HCT116 (cell line): Measurements from ENCODE around the gene HMCES. TPM values are rescaled to one million over a fixed set of nuclear protein-coding genes. Genes with fewer than 3 reads are reported as not detected.

Experiments used
- ATAC-seq: fragments of 200-7000 bp; cut with Tn5 transposase; 2 replicates; pipeline ENCODE4 v1.9.1; 2020; ENCODE audit warnings: mild to moderate bottlenecking, moderate library complexity
- BruUV-seq: library from RNA; stranded (reverse); fragments of 400-500 nt; replicated peaks from 2 replicates; lab custom pipeline; 2021; lab: Mats Ljungman, UMichigan
- CTCF ChIA-PET: fragments of 300-600 bp; sonication (Branson Sonifier 250); formaldehyde crosslinking; loops from one replicate; lab custom pipeline; 2021; ENCODE audit warnings: antibody characterized with exemption; lab: Charles Lee
- POLR2A ChIA-PET: fragments of 300-600, 350-600 bp; sonication (Branson Sonifier 250); formaldehyde crosslinking; loops from one replicate; lab custom pipeline; 2021; ENCODE audit warnings: antibody characterized with exemption; lab: Charles Lee
- RAD21 ChIA-PET, 2 experiments: fragments of 300-600 bp; sonication (Branson Sonifier 250); formaldehyde crosslinking; loops; one replicate each; lab custom pipeline; 2023; ENCODE audit warnings: low total read pairs in 2 of 2; ENCODE audit not compliant: uncharacterized antibody in 2 of 2, unreplicated experiment in 2 of 2, low non-redundant PET in 1 of 2; lab: Charles Lee
- DNase-seq: peaks from one replicate; pipeline ENCODE4 v3.0.0-alpha.2; 2010; ENCODE audit warnings: low read depth, low spot score
- H2AFZ ChIP-seq: fragments of 200-600 bp; shearing (Covaris generic), sonication (generic); 2 replicates; pipeline ENCODE4 v1.6.1; 2017; ENCODE audit warnings: low read depth, mixed run types, mixed read lengths, antibody characterized with exemption, low read length; ENCODE audit not compliant: poor library complexity, severe bottlenecking
- H3K27ac ChIP-seq: 2 replicates; pipeline ENCODE4 v1.5.1; 2012; ENCODE audit warnings: low read depth, low read length
- H3K27me3 ChIP-seq: fragments of 200-600 bp; sonication (generic); 2 replicates; pipeline ENCODE4 v1.6.1; 2016; ENCODE audit warnings: mixed run types, low read length, mixed read lengths; ENCODE audit not compliant: insufficient read depth
- H3K36me3 ChIP-seq, 2 experiments: fragments of 200-500 bp in 1 of 2; fragments of 200-600 bp in 1 of 2; sonication (Bioruptor generic) in 1 of 2; sonication (generic) in 1 of 2; 2 replicates each; pipeline versions ENCODE4 v1.5.1 to v1.6.1; 2014 to 2016; ENCODE audit warnings: low read length in 2 of 2, inconsistent platforms in 1 of 2, mixed read lengths in 1 of 2, mixed run types in 1 of 2; ENCODE audit not compliant: insufficient read depth in 2 of 2, control insufficient read depth in 1 of 2
- H3K4me1 ChIP-seq, 2 experiments: fragments of 200-600 bp in 1 of 2; sonication (generic) in 1 of 2; 2 replicates each; pipeline versions ENCODE4 v1.5.1 to v1.6.1; 2012 to 2017; ENCODE audit warnings: low read length in 2 of 2, inconsistent platforms in 1 of 2, mild to moderate bottlenecking in 1 of 2, mixed read lengths in 1 of 2, mixed run types in 1 of 2, moderate library complexity in 1 of 2; ENCODE audit not compliant: insufficient read depth in 2 of 2, control insufficient read depth in 1 of 2
- H3K4me2 ChIP-seq: fragments of 200-600 bp; sonication (generic); 2 replicates; pipeline ENCODE4 v1.6.1; 2017; ENCODE audit warnings: mixed run types, low read length, mixed read lengths
- H3K4me3 ChIP-seq, 2 experiments: fragments of 200-600 bp in 1 of 2; sonication (generic) in 1 of 2; replicated peaks in 1 of 2; 2 replicates each; pipeline ENCODE4 v1.5.1; 2011 to 2016; ENCODE audit warnings: low read length in 2 of 2, control low read depth in 1 of 2, low read depth in 1 of 2, mild to moderate bottlenecking in 1 of 2, mixed read lengths in 1 of 2, mixed run types in 1 of 2
- H3K79me2 ChIP-seq: fragments of 200-600 bp; sonication (generic); 2 replicates; pipeline ENCODE4 v1.6.1; 2017; ENCODE audit warnings: mild to moderate bottlenecking, mixed run types, low read length, moderate library complexity, mixed read lengths; ENCODE audit not compliant: insufficient read depth
- H3K9ac ChIP-seq: fragments of 200-600 bp; sonication (generic); 2 replicates; pipeline ENCODE4 v1.6.1; 2016; ENCODE audit warnings: low read length, mixed read lengths
- H3K9me2 ChIP-seq: fragments of 200-600 bp; sonication (generic), shearing (Covaris generic); 2 replicates; pipeline ENCODE4 v1.6.1; 2017; ENCODE audit warnings: mixed run types, mild to moderate bottlenecking, moderate library complexity; ENCODE audit not compliant: insufficient read depth
- H3K9me3 ChIP-seq, 2 experiments: fragments of 200-500 bp in 1 of 2; fragments of 200-600 bp in 1 of 2; sonication (Bioruptor generic) in 1 of 2; sonication (generic) in 1 of 2; 2 replicates each; pipeline ENCODE4 v1.6.1; 2014 to 2017; ENCODE audit warnings: low read length in 2 of 2, mixed read lengths in 2 of 2, inconsistent platforms in 1 of 2, low read depth in 1 of 2, mild to moderate bottlenecking in 1 of 2, mixed run types in 1 of 2, moderate library complexity in 1 of 2; ENCODE audit not compliant: control insufficient read depth in 1 of 2, insufficient read depth in 1 of 2
- H4K20me1 ChIP-seq: fragments of 200-600 bp; sonication (generic), shearing (Covaris generic); 2 replicates; pipeline ENCODE4 v1.6.1; 2017; ENCODE audit warnings: mixed run types, mild to moderate bottlenecking, moderate library complexity; ENCODE audit not compliant: insufficient read depth
- ATF3 ChIP-seq: IDR thresholded peaks from 2 replicates; pipeline ENCODE4 v1.6.1; 2012
- EGR1 ChIP-seq: IDR thresholded peaks from 2 replicates; pipeline ENCODE4 v1.6.1; 2012; ENCODE audit warnings: low read depth
- FOSL1 ChIP-seq: IDR thresholded peaks from 2 replicates; pipeline ENCODE4 v1.6.1; 2012; ENCODE audit warnings: low read depth
- JUND ChIP-seq: IDR thresholded peaks from 2 replicates; pipeline ENCODE4 v1.6.1; 2012
- MAX ChIP-seq: IDR thresholded peaks from 2 replicates; pipeline ENCODE4 v1.6.1; 2012
- POLR2AphosphoS5 ChIP-seq: IDR thresholded peaks from 2 replicates; pipeline ENCODE4 v1.6.1; 2011; ENCODE audit warnings: mild to moderate bottlenecking, low read depth, low read length, moderate library complexity
- REST ChIP-seq: IDR thresholded peaks from 2 replicates; pipeline ENCODE4 v1.6.1; 2012; ENCODE audit warnings: low read depth
- SRF ChIP-seq: IDR thresholded peaks from 2 replicates; pipeline ENCODE4 v1.6.1; 2012; ENCODE audit warnings: low read depth
- TCF7L2 ChIP-seq: IDR thresholded peaks from 2 replicates; pipeline ENCODE4 v1.7.0; 2011; ENCODE audit warnings: borderline replicate concordance, inconsistent platforms; ENCODE audit not compliant: insufficient read depth, insufficient read length; ENCODE audit errors: extremely low read depth
- ZBTB33 ChIP-seq: IDR thresholded peaks from 2 replicates; pipeline ENCODE4 v1.6.1; 2011; ENCODE audit warnings: mild to moderate bottlenecking, low read length, moderate library complexity; ENCODE audit not compliant: insufficient replicate concordance; ENCODE audit errors: extremely low read depth
- ZFX ChIP-seq: fragments of 450-650 bp; IDR thresholded peaks from 2 replicates; pipeline ENCODE4 v1.6.1; 2017
- intact Hi-C: fragments of 100-400 bp; cut with micrococcal nuclease; formaldehyde crosslinking; loops from 2 replicates; pipeline ENCODE4 v1.10.0; 2022
- total RNA-seq: library from RNA; stranded (reverse); gene quantifications from one replicate; pipeline ENCODE4 v1.2.1, GENCODE V29; 2021; ENCODE audit not compliant: unreplicated experiment

The HMCES gene
- total RNA-seq, 1 experiment from 2014 or later: 78.9 TPM

- TF ChIP-seq ZBTB33 (no peak), EGR1 (no peak), FOSL1 (no peak), JUND (no peak), POLR2AphosphoS5 (no peak), MAX (no peak), TCF7L2 (no peak), SRF (no peak)
- TF ChIP-seq, all 23 proteins: peak for 0
Measured at GRCh38 chr3:129311054-129311902, 32.6 kb downstream of the HMCES start (continued).

- ChIA-PET RAD21 (no interaction called here), CTCF (interaction anchor here (1.2 to 1.4 kb wide), 2 partner anchors 71 to 342 kb away, joined by 4 read pairs; no protein-coding TSS in a partner anchor), POLR2A (no interaction called here)
- Histone ChIP-seq H3K27me3 (no peaks in the 10 kb centered on the region), H3K9ac (no peak overlapping the region), H3K9me2 (no peaks in the 10 kb centered on the region), H3K36me3 (no peaks in the 10 kb centered on the region), H3K4me3 (no peak overlapping the region), H3K79me2 (peaks cover 7% of the 10 kb centered on the region; the same call in 1 of the 2 replicates), H3K27ac (no peak overlapping the region), H3K4me1 (peaks cover 14 to 34% of the 10 kb centered on the region in 2 experiments), H4K20me1 (no peaks in the 10 kb centered on the region), H2AFZ (no peak overlapping the region), H3K4me2 (no peak overlapping the region), H3K9me3 (no peaks in the 10 kb centered on the region)
- DNase-seq (no peak), ATAC-seq (no peak)
- no TSS peak for BruUV-seq
- intact Hi-C loops: no loop called here
- TF ChIP-seq REST (no peak), ZBTB33 (no peak), FOSL1 (no peak), ZFX (no peak), ATF3 (no peak)
Measured at GRCh38 chr3:129312021-129312639, 33.5 kb downstream of the HMCES start.
